Mammary epithelial cell (primary cell): ENCODE measurements around the gene ZNF524.

ENCODE experiments used
- CTCF ChIP-seq, 2 donors: IDR thresholded peaks in 1 of 2; conservative IDR thresholded peaks in 1 of 2; 2 replicates each; pipeline ENCODE4 v1.5.1; 2011 to 2012; ENCODE audit warnings: inconsistent platforms in 2 of 2, low read length in 2 of 2, mild to moderate bottlenecking in 2 of 2, control low read depth in 1 of 2, low read depth in 1 of 2; ENCODE audit not compliant: insufficient read depth in 1 of 2; ENCODE audit errors: extremely low read depth in 1 of 2
- EZH2 ChIP-seq: IDR thresholded peaks from 2 replicates; pipeline ENCODE4 v1.6.1; 2012; ENCODE audit warnings: low read length, inconsistent platforms, borderline replicate concordance

- TF ChIP-seq EZH2 = no peak
- TF ChIP-seq CTCF (conservative IDR thresholded peaks at IDR 0.05 in 1 of 2, IDR thresholded peaks at IDR 0.05 in 1 of 2; ENCODE audit: extremely low read depth in 1 of 2, insufficient read depth in 1 of 2, low read depth in 1 of 2, low read length in 2 of 2) = no peak
These were observed 52.4 kb downstream of the ZNF524 start for GRCh38 chr19:55652311-55653128.
